ENCODE results near the gene POLDIP3. TPM values are rescaled to one million over a fixed set of nuclear protein-coding genes. Genes with fewer than 3 reads are reported as not detected.
A peak's percentile ranks its signal among the peaks of the same experiment; 100 is the strongest.

POLDIP3 gene
- total RNA-seq, 4 donors from 2014 or later, result 30.6 to 50.7 (median 37.2) TPM

DNA sequence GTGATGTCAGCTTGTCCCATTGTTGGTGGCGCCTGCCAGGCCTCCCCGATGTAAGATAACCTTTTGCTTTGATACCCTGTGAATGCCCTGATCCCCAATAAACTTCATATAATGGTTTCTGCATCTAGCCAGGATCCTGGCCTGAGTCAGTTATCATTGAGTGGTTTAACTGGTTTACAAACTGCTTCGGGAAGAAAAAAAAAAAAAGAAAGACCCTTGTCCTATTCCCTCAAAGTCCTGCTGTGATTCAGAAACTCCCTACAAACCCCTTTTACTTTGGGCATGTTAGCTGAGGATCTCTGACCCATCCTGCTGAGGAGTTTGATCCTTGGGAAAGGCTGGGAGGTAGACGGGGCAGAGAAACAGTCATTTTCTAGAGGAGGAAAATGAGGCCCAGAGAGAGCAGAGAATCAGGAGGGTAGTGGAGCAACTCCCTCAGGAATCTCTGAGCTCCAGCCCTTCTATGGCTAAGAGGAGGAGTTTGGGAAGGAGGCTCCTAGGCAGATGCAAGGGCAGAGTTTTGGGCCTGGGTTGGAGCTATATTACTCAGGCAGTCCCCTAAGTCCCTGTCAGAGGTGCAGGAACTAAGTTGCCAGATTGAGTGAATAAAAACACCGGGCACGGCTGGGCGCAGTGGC lies 39.9 kb upstream of the POLDIP3 start:
- WGBS, 2 donors (ENCODE audit: low coverage in 1 of 2), result 75 to 80% methylated on average over 4 of the region's 7 CpGs
- no peak for ATAC-seq
- Histone ChIP-seq H3K36me3 (no peaks in the 10 kb centered on the region), H3K27me3 (no peaks in the 10 kb centered on the region), H3K9me3 (no peaks in the 10 kb centered on the region), H3K27ac (no peak overlapping the region), H3K4me1 (peaks cover 0 to 3% (median 0%) of the 10 kb centered on the region in 3 donors), H3K4me3 (no peak overlapping the region)
- TF ChIP-seq POLR2AphosphoS5 (IDR thresholded peaks at IDR 0.05), result no peak

DNA sequence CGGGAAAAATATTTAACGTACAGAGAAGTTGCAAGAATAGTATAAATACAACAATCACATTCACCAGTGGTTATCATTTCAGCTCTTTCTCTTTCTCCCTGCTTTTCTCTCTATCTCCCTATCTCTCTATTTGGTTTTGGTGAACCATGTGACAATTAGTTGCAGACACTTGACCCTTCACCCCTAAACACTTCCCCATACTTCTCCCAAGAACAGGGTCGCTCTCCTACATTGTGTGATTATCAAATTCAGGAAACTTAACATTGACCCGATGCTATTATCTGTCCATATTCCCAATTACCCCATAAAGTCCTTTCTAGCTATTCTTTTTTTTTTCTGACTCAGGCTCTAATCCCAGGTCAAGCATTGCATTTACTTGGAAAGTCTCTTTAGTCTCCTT lies 39.3 kb upstream of the POLDIP3 start:
- TF ChIP-seq POLR2AphosphoS5 (IDR thresholded peaks at IDR 0.05), result no peak
- TF ChIP-seq, protein P1, sequence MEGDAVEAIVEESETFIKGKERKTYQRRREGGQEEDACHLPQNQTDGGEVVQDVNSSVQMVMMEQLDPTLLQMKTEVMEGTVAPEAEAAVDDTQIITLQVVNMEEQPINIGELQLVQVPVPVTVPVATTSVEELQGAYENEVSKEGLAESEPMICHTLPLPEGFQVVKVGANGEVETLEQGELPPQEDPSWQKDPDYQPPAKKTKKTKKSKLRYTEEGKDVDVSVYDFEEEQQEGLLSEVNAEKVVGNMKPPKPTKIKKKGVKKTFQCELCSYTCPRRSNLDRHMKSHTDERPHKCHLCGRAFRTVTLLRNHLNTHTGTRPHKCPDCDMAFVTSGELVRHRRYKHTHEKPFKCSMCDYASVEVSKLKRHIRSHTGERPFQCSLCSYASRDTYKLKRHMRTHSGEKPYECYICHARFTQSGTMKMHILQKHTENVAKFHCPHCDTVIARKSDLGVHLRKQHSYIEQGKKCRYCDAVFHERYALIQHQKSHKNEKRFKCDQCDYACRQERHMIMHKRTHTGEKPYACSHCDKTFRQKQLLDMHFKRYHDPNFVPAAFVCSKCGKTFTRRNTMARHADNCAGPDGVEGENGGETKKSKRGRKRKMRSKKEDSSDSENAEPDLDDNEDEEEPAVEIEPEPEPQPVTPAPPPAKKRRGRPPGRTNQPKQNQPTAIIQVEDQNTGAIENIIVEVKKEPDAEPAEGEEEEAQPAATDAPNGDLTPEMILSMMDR (IDR thresholded peaks at IDR 0.05), result no peak
- no peak for TF ChIP-seq POLR2A (IDR thresholded peaks at IDR 0.05)
- no peak for TF ChIP-seq EP300 (IDR thresholded peaks at IDR 0.05)
- H3K9me3 ChIP-seq, result no peaks in the 10 kb centered on the region
- no peaks in the 10 kb centered on the region for H3K27me3 ChIP-seq
- H3K4me1 ChIP-seq, result peaks cover 0 to 5% (median 0%) of the 10 kb centered on the region in 3 donors
- no peak overlapping the region for H3K4me3 ChIP-seq
- WGBS, 2 donors (ENCODE audit: low coverage in 1 of 2), result 85 to 94% methylated on average over 4 of the region's 4 CpGs
- no peak overlapping the region for H3K27ac ChIP-seq
- no peak for ATAC-seq
- H3K36me3 ChIP-seq, result no peaks in the 10 kb centered on the region

DNA sequence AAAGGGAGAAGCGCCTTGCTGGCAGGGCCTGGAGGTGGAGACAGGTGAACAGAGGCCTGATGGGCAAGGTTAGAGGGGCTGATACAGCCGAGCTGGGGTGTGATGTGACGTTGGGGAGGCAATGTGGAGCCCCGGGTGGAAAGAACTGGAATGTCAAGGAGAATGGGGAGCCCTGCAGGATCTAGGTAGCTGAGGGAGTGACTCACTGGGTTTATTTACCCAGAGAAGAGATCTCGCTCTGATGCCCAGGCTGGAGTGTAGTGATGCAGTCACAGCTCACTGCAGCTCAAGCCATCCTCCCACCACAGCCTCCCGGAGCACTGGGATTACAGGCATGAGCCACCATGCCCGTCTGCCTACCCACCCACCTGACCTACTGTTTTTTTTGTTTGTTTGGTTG lies 36.5 kb upstream of the POLDIP3 start:
- Histone ChIP-seq H3K27me3 (no peaks in the 10 kb centered on the region), H3K9me3 (no peaks in the 10 kb centered on the region), H3K27ac (no peak overlapping the region), H3K36me3 (no peaks in the 10 kb centered on the region), H3K4me1 (peaks cover 0 to 29% (median 23%) of the 10 kb centered on the region in 3 donors), H3K4me3 (no peak overlapping the region)
- WGBS, 2 donors (ENCODE audit: low coverage in 1 of 2), result 59 to 64% methylated on average over 3 to 7 of the region's 7 CpGs
- no peak for ATAC-seq
- TF ChIP-seq, protein P1 (IDR thresholded peaks at IDR 0.05), result no peak
- TF ChIP-seq POLR2A (IDR thresholded peaks at IDR 0.05) (no peak), POLR2AphosphoS5 (IDR thresholded peaks at IDR 0.05) (no peak), EP300 (IDR thresholded peaks at IDR 0.05) (no peak)

DNA sequence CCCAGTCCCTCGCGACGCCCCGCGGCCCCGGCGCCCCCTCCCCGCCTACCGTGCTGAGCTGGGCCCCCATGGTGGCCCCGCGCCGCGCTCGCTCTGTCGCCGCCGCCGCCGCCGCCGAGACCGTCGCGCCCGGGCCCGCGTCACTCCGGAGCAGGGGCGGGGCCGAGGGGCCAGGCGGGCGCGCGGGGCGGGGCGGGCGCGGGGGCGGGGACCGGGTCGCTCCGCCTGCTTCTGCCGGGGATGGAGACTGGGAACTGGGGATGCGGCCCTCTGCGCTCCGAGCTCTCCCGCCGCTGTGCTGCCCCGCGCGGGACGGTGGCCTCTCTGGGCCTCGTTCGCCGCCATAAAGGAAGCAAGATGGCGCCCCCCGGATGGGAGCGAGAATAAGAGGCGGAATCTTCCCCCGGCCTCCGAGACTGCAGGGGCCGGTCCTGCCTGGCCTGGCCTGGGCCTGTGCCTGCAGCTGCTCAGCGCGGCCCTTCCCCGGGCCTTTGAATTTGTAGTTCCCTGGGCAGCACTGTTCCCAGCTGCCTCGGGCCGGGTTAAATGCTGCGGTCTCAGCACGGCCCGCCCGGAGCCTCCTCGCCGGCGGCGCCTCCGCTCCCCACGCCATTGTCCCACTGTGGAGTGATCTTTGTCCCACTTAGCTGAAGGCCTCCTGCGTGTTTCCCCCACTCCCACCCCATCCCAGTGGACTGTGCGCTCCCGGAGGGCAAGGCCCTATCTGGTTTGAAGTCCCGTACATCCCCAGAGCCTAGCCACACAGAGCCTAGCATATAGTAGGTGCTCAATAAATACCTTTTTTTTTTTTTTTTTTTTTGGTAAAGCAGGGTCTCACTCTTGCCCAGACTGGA lies 34.8 kb upstream of the POLDIP3 start, which contains the start of gene CYB5R3:
TSS of gene CYB5R3 (minus strand) at position 147 of the 854 bp plus-strand sequence. CDS start at position 70, 77 bp downstream.
- Histone ChIP-seq H3K4me3 (peak within 1 kb of the TSS; percentile 78 to 87), H3K4me1 (peaks cover 0 to 46% (median 39%) of the 10 kb centered on the region in 3 donors), H3K36me3 (no peaks in the 10 kb centered on the region), H3K27ac (peak within 1 kb of the TSS; percentile 84 to 94 (median 92)), H3K9me3 (no peaks in the 10 kb centered on the region), H3K27me3 (no peaks in the 10 kb centered on the region)
- TF ChIP-seq EP300 (IDR thresholded peaks at IDR 0.05) (no peak), POLR2AphosphoS5 (IDR thresholded peaks at IDR 0.05) (peak; percentile 37), POLR2A (IDR thresholded peaks at IDR 0.05) (peak in 1 of 2 donors; percentile 24)
- TF ChIP-seq, protein P1 (IDR thresholded peaks at IDR 0.05), result peak in 1 of 4 experiments; percentile 44
- 77% methylated on average over 3 of the region's 81 CpGs; no CpG with 5 or more reads in 1 of the 2 donors for WGBS, 2 donors (ENCODE audit: low coverage in 1 of 2)
- ATAC-seq, result peak; percentile 91

DNA sequence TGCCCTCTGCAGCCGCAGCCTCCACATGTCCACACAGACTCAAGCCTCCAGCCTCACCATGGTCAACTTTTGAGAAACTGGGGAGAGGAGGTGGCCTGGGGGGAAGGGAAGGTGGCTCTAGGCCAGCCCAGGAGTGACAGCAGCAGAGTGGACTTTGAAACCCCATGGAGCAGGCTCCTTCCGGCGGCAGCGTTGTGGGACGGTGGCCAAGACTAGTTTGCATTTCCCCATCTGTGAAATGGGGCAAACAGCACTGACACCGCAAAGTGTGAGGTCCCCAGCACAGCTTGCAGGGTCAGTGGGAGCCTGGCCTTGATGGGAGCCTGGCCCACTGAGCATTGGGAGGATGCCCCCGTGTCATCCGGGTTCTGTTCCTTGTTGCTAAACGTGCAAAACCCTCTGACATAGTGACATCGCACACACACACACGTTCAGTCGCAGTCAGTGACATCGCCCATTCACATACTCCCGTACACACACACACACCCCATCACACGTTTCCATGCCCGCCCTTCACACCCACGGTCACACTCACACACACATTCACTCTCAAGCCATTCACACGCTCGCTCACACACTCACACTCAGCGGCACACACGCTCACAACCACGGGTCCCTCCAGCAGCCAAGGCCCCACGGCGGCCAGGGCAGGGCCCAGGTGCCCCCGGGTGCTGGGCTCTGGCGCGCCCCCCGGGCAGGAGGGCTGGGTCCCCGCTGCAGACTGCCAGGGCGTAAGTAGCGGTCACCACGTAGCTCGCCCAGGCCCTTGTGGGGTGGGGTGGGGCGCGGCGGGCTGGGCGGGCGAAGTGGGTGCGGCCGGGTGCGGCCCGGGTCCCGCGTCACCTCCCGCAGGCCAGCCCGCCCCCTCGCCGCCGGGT lies 33.9 kb upstream of the POLDIP3 start:
- no peaks in the 10 kb centered on the region for H3K36me3 ChIP-seq
- H3K4me1 ChIP-seq, result peaks cover 0 to 54% (median 48%) of the 10 kb centered on the region in 3 donors
- H3K27ac ChIP-seq, result peak overlapping the region; percentile 84 to 94 (median 92)
- H3K27me3 ChIP-seq, result no peaks in the 10 kb centered on the region
- ATAC-seq, result peak; percentile 79
- WGBS, 2 donors (ENCODE audit: low coverage in 1 of 2), result 0 to 3% methylated on average over 4 to 6 of the region's 49 CpGs
- peak overlapping the region; percentile 78 to 87 for H3K4me3 ChIP-seq
- H3K9me3 ChIP-seq, result no peaks in the 10 kb centered on the region
- TF ChIP-seq, protein P1 (IDR thresholded peaks at IDR 0.05), result no peak
- peak; percentile 19 to 34 for TF ChIP-seq POLR2A (IDR thresholded peaks at IDR 0.05)
- TF ChIP-seq POLR2AphosphoS5 (IDR thresholded peaks at IDR 0.05), result peak; percentile 38
- no peak for TF ChIP-seq EP300 (IDR thresholded peaks at IDR 0.05)

Measured in gastroesophageal sphincter (tissue), 4 donors.